ENCODE measurements around the gene PGP.

PGP gene

DNA sequence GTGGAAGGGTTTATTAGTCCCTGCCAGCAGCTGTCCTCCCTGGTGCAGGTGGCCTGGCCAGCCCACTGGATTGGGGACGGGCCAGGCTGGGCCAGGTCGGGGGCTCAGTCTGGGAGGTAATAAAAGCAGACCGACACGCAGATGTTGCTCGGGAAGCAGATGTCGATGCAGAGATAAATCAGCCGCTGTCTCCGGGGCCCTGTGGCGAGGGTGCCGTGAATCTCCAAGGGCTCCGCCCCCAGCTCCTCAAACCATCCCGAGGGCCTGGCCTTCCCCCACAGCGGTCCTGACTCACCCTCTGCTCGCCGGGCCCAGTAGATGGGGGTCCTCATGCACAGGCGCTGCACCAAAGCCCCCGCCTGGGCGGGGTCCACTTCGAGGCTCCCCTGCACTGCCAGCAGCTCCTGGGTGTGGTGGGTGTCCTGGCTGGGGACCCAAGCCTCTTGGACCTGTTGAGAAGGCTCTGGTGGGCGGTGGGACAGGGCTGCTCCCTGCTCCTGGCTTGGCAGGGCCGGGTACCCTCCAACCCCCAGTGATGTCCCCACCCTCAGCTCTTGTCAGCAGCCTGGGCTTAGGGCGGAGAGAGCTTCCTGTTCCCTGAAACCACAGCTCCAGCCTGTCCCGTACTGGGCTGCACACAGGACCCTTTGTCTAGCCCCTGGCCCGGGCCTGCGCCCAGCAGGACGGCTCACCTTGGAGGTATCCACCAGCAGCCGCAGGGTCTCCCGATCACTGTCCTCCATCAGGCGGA, 5.2 kb downstream of the PGP start:
- TF ChIP-seq, protein P1, sequence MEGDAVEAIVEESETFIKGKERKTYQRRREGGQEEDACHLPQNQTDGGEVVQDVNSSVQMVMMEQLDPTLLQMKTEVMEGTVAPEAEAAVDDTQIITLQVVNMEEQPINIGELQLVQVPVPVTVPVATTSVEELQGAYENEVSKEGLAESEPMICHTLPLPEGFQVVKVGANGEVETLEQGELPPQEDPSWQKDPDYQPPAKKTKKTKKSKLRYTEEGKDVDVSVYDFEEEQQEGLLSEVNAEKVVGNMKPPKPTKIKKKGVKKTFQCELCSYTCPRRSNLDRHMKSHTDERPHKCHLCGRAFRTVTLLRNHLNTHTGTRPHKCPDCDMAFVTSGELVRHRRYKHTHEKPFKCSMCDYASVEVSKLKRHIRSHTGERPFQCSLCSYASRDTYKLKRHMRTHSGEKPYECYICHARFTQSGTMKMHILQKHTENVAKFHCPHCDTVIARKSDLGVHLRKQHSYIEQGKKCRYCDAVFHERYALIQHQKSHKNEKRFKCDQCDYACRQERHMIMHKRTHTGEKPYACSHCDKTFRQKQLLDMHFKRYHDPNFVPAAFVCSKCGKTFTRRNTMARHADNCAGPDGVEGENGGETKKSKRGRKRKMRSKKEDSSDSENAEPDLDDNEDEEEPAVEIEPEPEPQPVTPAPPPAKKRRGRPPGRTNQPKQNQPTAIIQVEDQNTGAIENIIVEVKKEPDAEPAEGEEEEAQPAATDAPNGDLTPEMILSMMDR (IDR thresholded peaks at IDR 0.05; ENCODE audit: low read depth, low read length, missing control alignments), result no peak

DNA sequence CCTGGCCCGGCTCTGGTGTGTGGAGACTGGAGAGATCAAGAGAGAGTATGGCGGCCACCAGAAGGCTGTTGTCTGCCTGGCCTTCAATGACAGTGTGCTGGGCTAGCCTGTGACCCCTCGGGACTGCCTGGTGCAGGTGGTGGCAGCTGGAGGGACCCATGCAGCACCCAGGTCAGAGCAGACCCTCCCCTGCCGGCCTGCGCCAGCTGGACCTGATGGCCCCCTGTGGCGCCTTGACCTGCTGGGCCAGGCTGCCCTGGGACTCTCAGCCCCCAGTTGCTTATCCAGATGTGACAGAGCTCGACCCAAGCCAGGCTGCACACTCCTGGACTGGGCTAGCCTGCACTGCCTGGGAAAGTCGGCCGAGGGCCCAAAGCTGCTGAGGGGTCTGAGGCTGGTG, 5.9 kb downstream of the PGP start:
- in situ Hi-C loops (cut with HindIII; ENCODE audit: low pct_ligation_motif_present, low sequenced_read_pairs), result no loop called here
- H3K36me3 ChIP-seq (replicated peaks), result peaks cover 22% of the 10 kb centered on the region

More for the DNA sequence above, 5.2 kb downstream of the PGP start:
- Histone ChIP-seq H3K4me3 (ENCODE audit: low read depth, low read length) (no peak overlapping the region), H3K36me3 (replicated peaks) (peaks cover 22% of the 10 kb centered on the region), H3K27me3 (replicated peaks) (no peaks in the 10 kb centered on the region), H3K27ac (no peak overlapping the region)
- in situ Hi-C loops (cut with HindIII; ENCODE audit: low pct_ligation_motif_present, low sequenced_read_pairs), result no loop called here
- no peak for DNase-seq

DNA sequence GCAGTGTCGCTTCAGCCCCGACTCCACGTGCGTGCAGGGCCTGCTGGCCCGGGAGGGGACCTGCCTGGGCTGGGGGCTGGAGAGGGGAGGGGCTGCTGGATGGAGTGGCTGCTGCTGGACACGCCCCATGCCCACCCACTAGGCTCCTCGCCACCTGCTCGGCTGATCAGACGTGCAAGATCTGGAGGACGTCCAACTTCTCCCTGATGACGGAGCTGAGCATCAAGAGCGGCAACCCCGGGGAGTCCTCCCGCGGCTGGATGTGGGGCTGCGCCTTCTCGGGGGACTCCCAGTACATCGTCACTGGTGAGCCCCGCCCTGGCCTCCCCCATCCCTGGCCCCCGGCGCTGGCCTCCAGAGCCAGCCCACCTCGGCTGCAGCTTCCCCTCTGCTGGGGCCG, 6.3 kb downstream of the PGP start:
- Histone ChIP-seq H3K4me3 (ENCODE audit: low read depth, low read length) (no peak overlapping the region), H3K27me3 (replicated peaks) (no peaks in the 10 kb centered on the region), H3K36me3 (replicated peaks) (peaks cover 22% of the 10 kb centered on the region), H3K27ac (no peak overlapping the region)
- in situ Hi-C loops (cut with HindIII; ENCODE audit: low pct_ligation_motif_present, low sequenced_read_pairs), result no loop called here
- DNase-seq, result no peak
- TF ChIP-seq, protein P1 (IDR thresholded peaks at IDR 0.05; ENCODE audit: low read depth, low read length, missing control alignments), result no peak

More for the DNA sequence above, 5.9 kb downstream of the PGP start:
- Histone ChIP-seq H3K4me3 (ENCODE audit: low read depth, low read length) (no peak overlapping the region), H3K27ac (no peak overlapping the region), H3K27me3 (replicated peaks) (no peaks in the 10 kb centered on the region)
- TF ChIP-seq, protein P1 (IDR thresholded peaks at IDR 0.05; ENCODE audit: low read depth, low read length, missing control alignments), result no peak
- DNase-seq, result no peak

DNA sequence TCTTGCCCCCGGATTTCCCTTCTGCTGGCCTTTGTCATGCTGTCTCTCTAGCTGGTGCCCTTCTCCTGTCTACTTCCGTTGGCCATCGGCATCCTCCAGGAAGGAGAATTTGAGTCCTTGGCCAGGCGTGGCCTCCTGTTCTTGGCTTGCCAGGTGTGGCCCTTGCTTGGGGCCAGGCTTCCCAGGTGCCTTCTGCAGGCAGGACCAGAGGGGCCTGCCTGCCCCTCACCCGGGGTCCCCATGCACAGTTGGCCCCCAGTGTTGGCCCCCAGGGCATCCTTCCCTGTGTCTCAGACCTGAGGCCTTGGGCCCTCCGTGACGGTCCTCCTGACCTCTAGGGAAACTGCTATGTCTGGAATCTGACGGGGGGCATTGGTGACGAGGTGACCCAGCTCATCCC, 6.8 kb downstream of the PGP start:
- in situ Hi-C loops (cut with HindIII; ENCODE audit: low pct_ligation_motif_present, low sequenced_read_pairs), result no loop called here
- DNase-seq, result no peak
- peaks cover 22% of the 10 kb centered on the region for H3K36me3 ChIP-seq (replicated peaks)
- H3K27ac ChIP-seq, result no peak overlapping the region
- no peak overlapping the region for H3K4me3 ChIP-seq (ENCODE audit: low read depth, low read length)
- TF ChIP-seq, protein P1 (IDR thresholded peaks at IDR 0.05; ENCODE audit: low read depth, low read length, missing control alignments), result no peak
- H3K27me3 ChIP-seq (replicated peaks), result no peaks in the 10 kb centered on the region

DNA sequence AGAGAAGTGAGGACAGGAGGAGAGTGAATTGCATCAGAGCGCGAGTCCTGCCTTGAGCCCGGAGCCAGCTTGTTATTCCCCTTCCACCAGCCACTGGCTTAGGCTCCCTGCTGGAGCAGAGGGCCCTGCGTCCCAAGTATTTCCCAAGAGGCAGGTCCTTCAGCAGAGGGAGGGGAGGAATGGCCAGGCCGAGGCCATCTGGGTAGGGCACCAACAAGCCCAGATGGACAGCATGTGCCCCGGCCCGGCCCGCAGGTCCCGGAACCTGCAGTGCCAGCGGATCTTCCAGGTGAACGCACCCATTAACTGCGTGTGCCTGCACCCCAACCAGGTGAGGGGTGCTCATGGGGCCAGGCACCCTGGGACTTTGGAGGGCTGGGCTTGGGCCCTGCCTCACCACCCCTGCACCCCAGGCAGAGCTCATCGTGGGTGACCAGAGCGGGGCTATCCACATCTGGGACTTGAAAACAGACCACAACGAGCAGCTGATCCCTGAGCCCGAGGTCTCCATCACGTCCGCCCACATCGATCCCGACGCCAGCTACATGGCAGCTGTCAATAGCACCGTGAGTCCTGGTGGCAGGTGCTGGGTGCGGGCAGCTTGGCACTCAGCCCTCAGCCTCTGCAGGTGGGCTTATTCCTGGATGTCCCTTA, 7.7 kb downstream of the PGP start:
- peaks cover 22% of the 10 kb centered on the region for H3K36me3 ChIP-seq (replicated peaks)
- no peaks in the 10 kb centered on the region for H3K27me3 ChIP-seq (replicated peaks)
- no peak for DNase-seq
- H3K27ac ChIP-seq, result no peak overlapping the region
- in situ Hi-C loops (cut with HindIII; ENCODE audit: low pct_ligation_motif_present, low sequenced_read_pairs), result no loop called here
- H3K4me3 ChIP-seq (ENCODE audit: low read depth, low read length), result no peak overlapping the region
- TF ChIP-seq, protein P1 (IDR thresholded peaks at IDR 0.05; ENCODE audit: low read depth, low read length, missing control alignments), result no peak

Data from brain microvascular endothelial cell (primary cell).